Thyroid gland (tissue), 4 donors: ENCODE data around the gene MVB12B. TPM values are rescaled to one million over a fixed set of nuclear protein-coding genes. Genes with fewer than 3 reads are reported as not detected.
A peak's percentile ranks its signal among the peaks of the same experiment; 100 is the strongest.

Experiments used
- DNase-seq, 2 donors: peaks; one replicate each; pipeline ENCODE4 v3.0.0-alpha.2; 2019
- H3K27ac ChIP-seq, 3 donors: fragments of 200-600 bp; sonication (generic); 1 replicate in 2 of 3; 2 replicates in 1 of 3; pipeline ENCODE4 v1.5.1; 2016 to 2019; ENCODE audit warnings: mild to moderate bottlenecking in 1 of 3, moderate library complexity in 1 of 3
- H3K27me3 ChIP-seq: fragments of 200-600 bp; sonication (generic); one replicate; pipeline ENCODE4 v1.5.1; 2019
- H3K36me3 ChIP-seq, 2 donors: fragments of 200-600 bp; sonication (generic); one replicate each; pipeline ENCODE4 v1.5.1; 2016 to 2019
- H3K4me1 ChIP-seq, 2 donors: fragments of 200-600 bp; sonication (generic); one replicate each; pipeline ENCODE4 v1.5.1; 2017 to 2019
- H3K4me3 ChIP-seq, 3 donors: fragments of 200-600 bp; sonication (generic); replicated peaks in 1 of 3; 1 replicate in 2 of 3; 2 replicates in 1 of 3; pipeline ENCODE4 v1.5.1; 2016; ENCODE audit warnings: mild to moderate bottlenecking in 1 of 3
- H3K9me3 ChIP-seq: fragments of 200-600 bp; sonication (generic); one replicate; pipeline ENCODE4 v1.5.1; 2017
- POLR2A ChIP-seq, 2 donors: fragments of 450-650 bp; IDR thresholded peaks; one replicate each; pipeline ENCODE4 v1.6.1; 2017; ENCODE audit warnings: antibody characterized with exemption in 2 of 2, mild to moderate bottlenecking in 2 of 2, moderate library complexity in 1 of 2
- WGBS, 2 donors: methylation state at CpG; one replicate each; pipeline ENCODE4 v1.1.5; 2017; 5-methylcytosine and 5-hydroxymethylcytosine counted together
- intact Hi-C: fragments of 100-400 bp; cut with DNase I; formaldehyde crosslinking; loops from one replicate; pipeline ENCODE4 v1.15.1; 2023
- total RNA-seq, 4 donors: library from RNA; depleted of rRNA; stranded (reverse); fragments of >200 nt; gene quantifications; one replicate each; pipeline ENCODE4 v1.2.3, GENCODE V29; 2016
- TF ChIP-seq, protein P1 (sequence below), 6 experiments: fragments of 200-600 bp in 3 of 6; fragments of 450-650 bp in 3 of 6; sonication (generic) in 3 of 6; IDR thresholded peaks; one replicate each; pipeline ENCODE4 v1.5.1; 2016 to 2019; ENCODE audit warnings: antibody characterized with exemption in 6 of 6, mild to moderate bottlenecking in 2 of 6, inconsistent platforms in 1 of 6, moderate library complexity in 1 of 6

Gene MVB12B
- total RNA-seq, 4 donors from 2014 or later = 13.4 to 19.3 (median 15.5) TPM

DNA sequence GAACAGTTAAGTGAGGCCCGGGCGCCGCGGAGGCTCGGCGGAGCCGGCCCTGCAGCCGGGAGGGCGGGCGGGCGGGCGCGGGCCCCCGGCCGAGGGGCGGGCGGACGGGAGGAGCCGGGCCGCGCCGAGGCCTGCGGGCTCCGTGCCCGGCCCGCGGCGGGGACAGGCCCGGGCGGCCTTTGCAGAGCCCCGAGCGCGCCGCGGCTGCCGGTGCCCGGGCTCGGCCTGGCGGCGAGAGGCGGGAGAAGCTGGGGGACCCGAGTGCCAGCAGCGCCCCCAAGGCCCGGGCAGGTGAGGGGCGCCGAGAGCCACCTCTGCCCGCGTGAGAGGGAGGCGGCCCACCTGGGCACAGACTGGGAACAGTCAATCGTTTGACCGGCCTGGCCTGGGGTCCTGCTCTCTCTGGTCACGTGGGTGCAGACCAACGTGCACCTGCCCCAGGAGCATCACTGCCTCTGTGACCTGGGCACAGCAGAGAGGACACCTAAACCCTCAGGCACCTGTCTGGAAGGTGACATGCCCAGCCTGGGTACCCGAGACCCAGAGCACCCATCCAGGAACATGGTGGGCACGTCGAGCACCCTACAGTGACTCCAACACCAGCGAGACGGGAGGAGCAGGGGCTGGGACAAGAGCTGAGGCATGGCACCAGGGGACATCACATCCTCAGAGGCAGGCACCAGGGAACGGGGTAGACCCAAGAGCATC lies 531 bp downstream of the MVB12B start:
- intact Hi-C loops = no loop called here
- WGBS, 2 donors = 21 to 38% methylated on average over 6 to 12 of the region's 59 CpGs
- DNase-seq = no peak
- no peak for TF ChIP-seq POLR2A (IDR thresholded peaks at IDR 0.05)
- TF ChIP-seq, protein P1, sequence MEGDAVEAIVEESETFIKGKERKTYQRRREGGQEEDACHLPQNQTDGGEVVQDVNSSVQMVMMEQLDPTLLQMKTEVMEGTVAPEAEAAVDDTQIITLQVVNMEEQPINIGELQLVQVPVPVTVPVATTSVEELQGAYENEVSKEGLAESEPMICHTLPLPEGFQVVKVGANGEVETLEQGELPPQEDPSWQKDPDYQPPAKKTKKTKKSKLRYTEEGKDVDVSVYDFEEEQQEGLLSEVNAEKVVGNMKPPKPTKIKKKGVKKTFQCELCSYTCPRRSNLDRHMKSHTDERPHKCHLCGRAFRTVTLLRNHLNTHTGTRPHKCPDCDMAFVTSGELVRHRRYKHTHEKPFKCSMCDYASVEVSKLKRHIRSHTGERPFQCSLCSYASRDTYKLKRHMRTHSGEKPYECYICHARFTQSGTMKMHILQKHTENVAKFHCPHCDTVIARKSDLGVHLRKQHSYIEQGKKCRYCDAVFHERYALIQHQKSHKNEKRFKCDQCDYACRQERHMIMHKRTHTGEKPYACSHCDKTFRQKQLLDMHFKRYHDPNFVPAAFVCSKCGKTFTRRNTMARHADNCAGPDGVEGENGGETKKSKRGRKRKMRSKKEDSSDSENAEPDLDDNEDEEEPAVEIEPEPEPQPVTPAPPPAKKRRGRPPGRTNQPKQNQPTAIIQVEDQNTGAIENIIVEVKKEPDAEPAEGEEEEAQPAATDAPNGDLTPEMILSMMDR (IDR thresholded peaks at IDR 0.05) = no peak
- Histone ChIP-seq H3K4me3 (peak overlapping the region in 2 of 3 donors; percentile 11 to 51), H3K27ac (peak overlapping the region in 2 of 3 donors; percentile 17 to 65), H3K9me3 (no peaks in the 10 kb centered on the region), H3K36me3 (no peaks in the 10 kb centered on the region), H3K27me3 (no peaks in the 10 kb centered on the region), H3K4me1 (peaks cover 10 to 20% of the 10 kb centered on the region in 2 donors)

DNA sequence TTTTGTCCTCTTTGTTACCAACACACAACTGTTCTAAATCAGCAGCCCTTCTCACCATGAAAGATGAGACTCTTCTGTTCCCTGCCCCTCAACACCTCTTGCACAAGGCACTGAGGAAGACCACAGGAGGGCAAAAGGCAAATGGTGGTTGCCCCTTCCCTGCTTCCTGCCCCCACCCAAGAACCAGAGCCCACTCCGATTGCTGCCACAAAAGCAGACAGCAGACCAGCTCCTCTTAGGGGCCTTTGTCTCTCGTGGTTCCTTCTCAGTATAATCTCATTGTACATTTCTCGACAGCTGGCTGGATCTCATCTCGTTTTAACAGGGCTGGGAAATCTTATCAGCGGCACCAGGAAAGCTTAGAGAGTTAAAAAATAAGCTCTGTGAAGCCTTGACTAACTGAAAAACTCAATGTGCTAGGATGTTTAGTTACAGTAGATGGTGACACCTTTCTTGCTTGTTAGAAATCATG lies 1.1 kb downstream of the MVB12B start:
- peaks cover 10 to 20% of the 10 kb centered on the region in 2 donors for H3K4me1 ChIP-seq
- TF ChIP-seq, protein P1 (IDR thresholded peaks at IDR 0.05) = no peak
- no peak for TF ChIP-seq POLR2A (IDR thresholded peaks at IDR 0.05)
- no peaks in the 10 kb centered on the region for H3K9me3 ChIP-seq
- no peaks in the 10 kb centered on the region for H3K27me3 ChIP-seq
- H3K36me3 ChIP-seq = no peaks in the 10 kb centered on the region
- 57 to 82% methylated on average over 5 of the region's 5 CpGs for WGBS, 2 donors
- H3K27ac ChIP-seq = peak overlapping the region in 1 of 3 donors; percentile 65
- DNase-seq = no peak
- intact Hi-C loops = no loop called here
- peak overlapping the region in 2 of 3 donors; percentile 11 to 51 for H3K4me3 ChIP-seq

DNA sequence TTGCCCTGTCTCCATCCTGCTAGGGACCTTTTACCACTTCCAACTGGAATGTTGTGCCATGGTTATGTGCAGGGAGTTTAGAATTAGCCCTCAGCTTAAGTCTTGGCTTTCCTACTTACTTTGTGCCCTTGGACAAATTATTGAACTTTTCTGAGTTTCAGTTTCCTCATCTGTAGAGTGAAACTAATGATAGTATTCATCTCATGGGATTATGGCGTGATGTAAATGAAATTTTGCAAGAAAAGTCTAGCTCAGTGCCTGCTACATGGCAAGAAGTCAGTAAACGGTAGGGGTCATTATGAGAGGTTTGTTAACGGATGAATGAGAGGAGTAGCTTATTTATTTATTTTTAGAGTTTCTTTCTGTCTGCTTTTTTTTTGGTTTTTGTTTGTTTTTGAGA lies 1.8 kb downstream of the MVB12B start:
- Histone ChIP-seq H3K4me1 (peaks cover 10 to 20% of the 10 kb centered on the region in 2 donors), H3K27ac (no peak overlapping the region), H3K4me3 (no peak overlapping the region), H3K9me3 (no peaks in the 10 kb centered on the region), H3K36me3 (no peaks in the 10 kb centered on the region), H3K27me3 (no peaks in the 10 kb centered on the region)
- TF ChIP-seq POLR2A (IDR thresholded peaks at IDR 0.05) = no peak
- TF ChIP-seq, protein P1 (IDR thresholded peaks at IDR 0.05) = no peak
- intact Hi-C loops = no loop called here
- no peak for DNase-seq
- 95 to 97% methylated on average over 3 of the region's 3 CpGs for WGBS, 2 donors

DNA sequence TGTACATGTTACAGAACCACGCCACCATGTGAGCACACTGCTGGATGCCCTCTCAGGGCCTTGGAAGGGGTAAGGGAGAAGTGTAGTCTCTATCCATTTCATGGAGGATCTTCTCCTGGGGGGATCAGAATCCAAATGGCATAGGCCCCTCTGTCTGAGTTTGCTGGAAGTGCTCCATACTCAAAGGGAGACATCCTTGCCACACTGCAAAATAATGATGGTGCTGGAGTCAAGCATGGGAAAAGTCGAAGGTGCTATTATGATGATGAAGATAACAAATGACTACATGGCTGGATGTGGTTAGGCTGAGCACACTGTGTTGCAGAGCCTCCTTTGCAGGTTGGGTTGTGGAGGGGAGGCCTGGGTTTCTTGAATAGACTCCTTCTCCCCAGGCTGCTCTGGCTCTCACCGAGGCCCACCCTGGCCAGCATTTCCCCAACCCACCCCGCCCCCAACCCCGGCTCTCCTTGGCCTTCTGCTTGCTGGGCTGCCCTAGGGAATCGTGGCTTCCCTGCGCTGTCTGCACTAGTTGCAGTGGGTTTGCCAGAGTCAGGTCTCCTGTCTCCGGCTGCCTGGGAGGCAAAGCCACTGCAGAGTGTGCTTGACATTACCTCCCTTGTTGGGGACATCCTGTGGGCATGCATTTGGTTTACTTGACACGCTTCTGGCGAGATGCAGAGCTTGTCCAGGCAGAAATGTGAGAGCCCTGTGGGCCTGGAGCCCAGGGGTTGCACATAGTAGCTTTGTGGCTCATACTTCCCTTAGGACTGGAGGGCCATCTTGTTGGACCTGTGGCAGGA lies 3.0 kb downstream of the MVB12B start:
- H3K27me3 ChIP-seq = no peaks in the 10 kb centered on the region
- intact Hi-C loops = no loop called here
- DNase-seq = no peak
- peaks cover 14 to 33% of the 10 kb centered on the region in 2 donors for H3K4me1 ChIP-seq
- no peaks in the 10 kb centered on the region for H3K36me3 ChIP-seq
- 71 to 86% methylated on average over 5 to 8 of the region's 10 CpGs for WGBS, 2 donors
- no peaks in the 10 kb centered on the region for H3K9me3 ChIP-seq
- no peak for TF ChIP-seq POLR2A (IDR thresholded peaks at IDR 0.05)
- TF ChIP-seq, protein P1 (IDR thresholded peaks at IDR 0.05) = no peak
- no peak overlapping the region for H3K27ac ChIP-seq
- no peak overlapping the region for H3K4me3 ChIP-seq

DNA sequence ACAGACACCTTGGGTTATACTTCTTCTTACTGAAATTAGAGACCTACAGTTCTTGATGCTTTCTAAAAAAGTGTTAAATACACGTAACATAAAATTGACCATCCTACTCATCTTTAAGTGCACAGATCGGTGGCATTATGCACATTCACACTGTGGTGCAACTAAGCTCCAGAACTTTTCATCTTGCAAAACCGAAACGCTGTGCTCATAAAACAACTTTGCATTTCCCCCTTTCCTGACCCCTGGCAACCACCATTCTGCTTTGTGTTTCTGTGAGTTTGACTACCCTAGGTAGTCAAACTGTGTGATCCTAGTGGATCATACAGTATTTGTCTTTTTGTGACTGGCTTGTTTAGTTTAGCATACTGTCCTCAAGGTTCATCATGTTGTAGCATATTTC lies 3.9 kb downstream of the MVB12B start:
- H3K4me1 ChIP-seq = peaks cover 22 to 38% of the 10 kb centered on the region in 2 donors
- H3K4me3 ChIP-seq = no peak overlapping the region
- 88 to 96% methylated on average over 4 of the region's 4 CpGs for WGBS, 2 donors
- H3K27ac ChIP-seq = no peak overlapping the region
- intact Hi-C loops = no loop called here
- DNase-seq = no peak
- no peaks in the 10 kb centered on the region for H3K9me3 ChIP-seq
- TF ChIP-seq POLR2A (IDR thresholded peaks at IDR 0.05) = no peak
- TF ChIP-seq, protein P1 (IDR thresholded peaks at IDR 0.05) = no peak
- no peaks in the 10 kb centered on the region for H3K27me3 ChIP-seq
- no peaks in the 10 kb centered on the region for H3K36me3 ChIP-seq
